SK-N-SH treated with all-trans-retinoic acid at 6 μM for 48 hours (cell line): ENCODE measurements around the gene ILK.

Source experiments
- ATAC-seq: fragments of 200-7000 bp; cut with Tn5 transposase; 3 replicates; pipeline ENCODE4 v1.9.1; 2020; ENCODE audit warnings: mild to moderate bottlenecking, moderate library complexity
- BACH2 ChIP-seq: fragments of 250-450 bp; sonication (Bioruptor Pico); IDR thresholded peaks from 2 replicates; pipeline ENCODE4 v1.9.0; 2021; ENCODE audit warnings: mild to moderate bottlenecking, borderline replicate concordance
- CSDC2 ChIP-seq: fragments of 250-450 bp; sonication (Bioruptor Pico); IDR thresholded peaks from 2 replicates; pipeline ENCODE4 v1.5.0; 2020; ENCODE audit warnings: mild to moderate bottlenecking, moderate library complexity
- CSRNP3 ChIP-seq: fragments of 250-450 bp; sonication (Bioruptor Pico); IDR thresholded peaks from 2 replicates; pipeline ENCODE4 v1.5.1; 2021; ENCODE audit warnings: mild to moderate bottlenecking, moderate library complexity
- ESRRG ChIP-seq: fragments of 250-450 bp; sonication (Bioruptor Pico); IDR thresholded peaks from 2 replicates; pipeline ENCODE4 v1.6.1; 2021; ENCODE audit warnings: mild to moderate bottlenecking
- GLIS3 ChIP-seq: fragments of 250-450 bp; sonication (Bioruptor Pico); IDR thresholded peaks from 2 replicates; pipeline ENCODE4 v1.5.0; 2020; ENCODE audit warnings: mild to moderate bottlenecking, moderate library complexity
- ISL1 ChIP-seq: fragments of 250-450 bp; sonication (Bioruptor Pico); IDR thresholded peaks from 2 replicates; pipeline ENCODE4 v2.1.2; 2022; ENCODE audit warnings: mild to moderate bottlenecking, moderate library complexity
- OSR1 ChIP-seq: fragments of 250-450 bp; sonication (Bioruptor Pico); IDR thresholded peaks from 2 replicates; pipeline ENCODE4 v1.8.0; 2022; ENCODE audit warnings: moderate library complexity, mild to moderate bottlenecking, inconsistent platforms
- POU6F1 ChIP-seq: fragments of 250-450 bp; sonication (Bioruptor Pico); IDR thresholded peaks from 2 replicates; pipeline ENCODE4 v1.8.0; 2021; ENCODE audit warnings: low read depth, mild to moderate bottlenecking, moderate library complexity, borderline replicate concordance
- PPARA ChIP-seq: fragments of 250-450 bp; sonication (Bioruptor Pico); IDR thresholded peaks from 2 replicates; pipeline ENCODE4 v1.5.0; 2020; ENCODE audit warnings: mild to moderate bottlenecking, borderline replicate concordance
- RARB ChIP-seq: fragments of 250-450 bp; sonication (Bioruptor Pico); IDR thresholded peaks from 2 replicates; pipeline ENCODE4 v1.8.0; 2021; ENCODE audit warnings: mild to moderate bottlenecking, moderate library complexity
- SNAI2 ChIP-seq: fragments of 250-450 bp; sonication (Bioruptor Pico); IDR thresholded peaks from 2 replicates; pipeline ENCODE4 v1.5.0; 2020; ENCODE audit warnings: mild to moderate bottlenecking, moderate library complexity
- TCF4 ChIP-seq: fragments of 250-450 bp; sonication (Bioruptor Pico); IDR thresholded peaks from 2 replicates; pipeline ENCODE4 v1.8.0; 2021; ENCODE audit warnings: mild to moderate bottlenecking, moderate library complexity, borderline replicate concordance
- TOX ChIP-seq: fragments of 250-450 bp; sonication (Bioruptor Pico); IDR thresholded peaks from 2 replicates; pipeline ENCODE4 v1.8.0; 2021; ENCODE audit warnings: mild to moderate bottlenecking, moderate library complexity, borderline replicate concordance
- ZC3H10 ChIP-seq: fragments of 250-450 bp; sonication (Bioruptor Pico); IDR thresholded peaks from 2 replicates; pipeline ENCODE4 v1.5.1; 2021; ENCODE audit warnings: mild to moderate bottlenecking, moderate library complexity
- ZFP3 ChIP-seq: fragments of 250-450 bp; sonication (Bioruptor Pico); IDR thresholded peaks from 2 replicates; pipeline ENCODE4 v1.5.0; 2020; ENCODE audit warnings: mild to moderate bottlenecking, moderate library complexity
- ZNF70 ChIP-seq: fragments of 450-650 bp; formaldehyde crosslinking; IDR thresholded peaks from 2 replicates; pipeline ENCODE4 v1.5.0; 2020; ENCODE audit warnings: mild to moderate bottlenecking, moderate library complexity
- ZNF8 ChIP-seq: fragments of 450-650 bp; formaldehyde crosslinking; IDR thresholded peaks from 2 replicates; pipeline ENCODE4 v1.5.0; 2020; ENCODE audit warnings: mild to moderate bottlenecking, moderate library complexity
- TF ChIP-seq, protein P1 (sequence below): fragments of 250-450 bp; sonication (Bioruptor Pico); IDR thresholded peaks from 2 replicates; pipeline ENCODE4 v1.8.0; 2020; ENCODE audit warnings: mild to moderate bottlenecking, moderate library complexity, borderline replicate concordance
- TF ChIP-seq, protein P2 (sequence below): fragments of 250-450 bp; sonication (Bioruptor Pico); IDR thresholded peaks from 2 replicates; pipeline ENCODE4 v1.5.1; 2020; ENCODE audit warnings: low read depth, mild to moderate bottlenecking, moderate library complexity

ILK gene

GRCh38 chr11:6608011-6608410, 4.4 kb downstream of the ILK start:
- no peak for ATAC-seq
- TF ChIP-seq, protein P1, sequence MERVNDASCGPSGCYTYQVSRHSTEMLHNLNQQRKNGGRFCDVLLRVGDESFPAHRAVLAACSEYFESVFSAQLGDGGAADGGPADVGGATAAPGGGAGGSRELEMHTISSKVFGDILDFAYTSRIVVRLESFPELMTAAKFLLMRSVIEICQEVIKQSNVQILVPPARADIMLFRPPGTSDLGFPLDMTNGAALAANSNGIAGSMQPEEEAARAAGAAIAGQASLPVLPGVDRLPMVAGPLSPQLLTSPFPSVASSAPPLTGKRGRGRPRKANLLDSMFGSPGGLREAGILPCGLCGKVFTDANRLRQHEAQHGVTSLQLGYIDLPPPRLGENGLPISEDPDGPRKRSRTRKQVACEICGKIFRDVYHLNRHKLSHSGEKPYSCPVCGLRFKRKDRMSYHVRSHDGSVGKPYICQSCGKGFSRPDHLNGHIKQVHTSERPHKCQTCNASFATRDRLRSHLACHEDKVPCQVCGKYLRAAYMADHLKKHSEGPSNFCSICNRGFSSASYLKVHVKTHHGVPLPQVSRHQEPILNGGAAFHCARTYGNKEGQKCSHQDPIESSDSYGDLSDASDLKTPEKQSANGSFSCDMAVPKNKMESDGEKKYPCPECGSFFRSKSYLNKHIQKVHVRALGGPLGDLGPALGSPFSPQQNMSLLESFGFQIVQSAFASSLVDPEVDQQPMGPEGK (CRISPR knock-in tag) = no peak
- TF ChIP-seq BACH2 (CRISPR knock-in tag) = no peak
- TF ChIP-seq ZC3H10 (CRISPR knock-in tag) = no peak
- TF ChIP-seq RARB (CRISPR knock-in tag) = no peak
- no peak for TF ChIP-seq CSDC2
- TF ChIP-seq ZNF70 (CRISPR knock-in tag) = no peak
- TF ChIP-seq ZNF8 (CRISPR knock-in tag) = no peak
- TF ChIP-seq, protein P2, sequence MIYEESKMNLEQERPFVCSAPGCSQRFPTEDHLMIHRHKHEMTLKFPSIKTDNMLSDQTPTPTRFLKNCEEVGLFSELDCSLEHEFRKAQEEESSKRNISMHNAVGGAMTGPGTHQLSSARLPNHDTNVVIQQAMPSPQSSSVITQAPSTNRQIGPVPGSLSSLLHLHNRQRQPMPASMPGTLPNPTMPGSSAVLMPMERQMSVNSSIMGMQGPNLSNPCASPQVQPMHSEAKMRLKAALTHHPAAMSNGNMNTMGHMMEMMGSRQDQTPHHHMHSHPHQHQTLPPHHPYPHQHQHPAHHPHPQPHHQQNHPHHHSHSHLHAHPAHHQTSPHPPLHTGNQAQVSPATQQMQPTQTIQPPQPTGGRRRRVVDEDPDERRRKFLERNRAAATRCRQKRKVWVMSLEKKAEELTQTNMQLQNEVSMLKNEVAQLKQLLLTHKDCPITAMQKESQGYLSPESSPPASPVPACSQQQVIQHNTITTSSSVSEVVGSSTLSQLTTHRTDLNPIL = no peak
- TF ChIP-seq ISL1 = no peak
- TF ChIP-seq ZFP3 = no peak
- no peak for TF ChIP-seq CSRNP3 (CRISPR knock-in tag)
- no peak for TF ChIP-seq GLIS3 (CRISPR knock-in tag)
- no peak for TF ChIP-seq SNAI2 (CRISPR knock-in tag)
- TF ChIP-seq PPARA = no peak
- TF ChIP-seq TCF4 (CRISPR knock-in tag) = no peak
- no peak for TF ChIP-seq OSR1 (CRISPR knock-in tag)
- TF ChIP-seq POU6F1 = no peak

DNA sequence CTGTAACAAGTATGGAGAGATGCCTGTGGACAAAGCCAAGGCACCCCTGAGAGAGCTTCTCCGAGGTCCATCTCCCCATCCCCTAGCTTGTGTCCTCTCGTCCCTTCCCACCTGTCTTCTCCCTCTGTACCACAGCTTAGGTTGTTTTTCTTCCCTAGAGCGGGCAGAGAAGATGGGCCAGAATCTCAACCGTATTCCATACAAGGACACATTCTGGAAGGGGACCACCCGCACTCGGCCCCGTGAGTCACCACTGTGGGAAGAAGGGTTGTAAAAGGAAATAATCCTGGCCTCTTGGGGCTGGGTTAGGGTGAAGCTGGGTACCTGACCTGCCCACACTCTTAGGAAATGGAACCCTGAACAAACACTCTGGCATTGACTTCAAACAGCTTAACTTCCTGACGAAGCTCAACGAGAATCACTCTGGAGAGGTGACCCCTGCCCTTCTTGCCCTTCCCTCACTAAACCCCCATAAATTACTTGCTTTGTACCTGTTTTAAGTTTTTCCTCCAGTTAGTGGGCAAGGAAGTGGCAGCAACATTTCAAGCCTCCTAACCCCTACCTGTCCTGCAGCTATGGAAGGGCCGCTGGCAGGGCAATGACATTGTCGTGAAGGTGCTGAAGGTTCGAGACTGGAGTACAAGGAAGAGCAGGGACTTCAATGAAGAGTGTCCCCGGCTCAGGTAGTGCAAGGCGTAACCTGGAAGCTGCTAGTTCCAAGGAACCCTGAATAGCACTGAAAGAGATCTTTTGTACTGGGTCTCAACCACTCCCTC, 5.3 kb downstream of the ILK start:
- TF ChIP-seq ZC3H10 (CRISPR knock-in tag) = no peak
- no peak for TF ChIP-seq OSR1 (CRISPR knock-in tag)
- TF ChIP-seq, protein P1 (CRISPR knock-in tag) = no peak
- no peak for TF ChIP-seq SNAI2 (CRISPR knock-in tag)
- TF ChIP-seq POU6F1 = no peak
- no peak for TF ChIP-seq BACH2 (CRISPR knock-in tag)
- no peak for TF ChIP-seq RARB (CRISPR knock-in tag)
- no peak for TF ChIP-seq TOX
- no peak for TF ChIP-seq ESRRG (CRISPR knock-in tag)
- no peak for ATAC-seq

GRCh38 chr11:6609502-6610015, 6.0 kb downstream of the ILK start:
- TF ChIP-seq ZNF70 (CRISPR knock-in tag) (no peak), CSDC2 (no peak)
- no peak for ATAC-seq
